GM12878 (cell line): Measurements from ENCODE around the gene GAPDHS. TPM values are rescaled to one million over a fixed set of nuclear protein-coding genes. Genes with fewer than 3 reads are reported as not detected.

Source experiments
- E2F8 ChIP-seq: fragments of 450-650 bp; IDR thresholded peaks from 2 replicates; pipeline ENCODE4 v1.6.1; 2018; ENCODE audit warnings: mild to moderate bottlenecking, low read depth, moderate library complexity; ENCODE audit not compliant: partially characterized antibody
- JUNB ChIP-seq: IDR thresholded peaks from 2 replicates; pipeline ENCODE4 v1.6.1; 2016; ENCODE audit warnings: antibody characterized with exemption, mild to moderate bottlenecking
- MXI1 ChIP-seq: fragments of 150-350 bp; IDR thresholded peaks from 2 replicates; pipeline ENCODE4 v1.6.1; 2011; ENCODE audit warnings: low read depth, mild to moderate bottlenecking, inconsistent platforms, low read length, improper control_type of control experiment
- REST ChIP-seq: IDR thresholded peaks from 2 replicates; pipeline ENCODE4 v1.6.1; 2012; ENCODE audit warnings: mild to moderate bottlenecking, low read depth, low read length
- SIN3A ChIP-seq: IDR thresholded peaks from 2 replicates; pipeline ENCODE4 v1.6.1; 2012; ENCODE audit warnings: low read depth, low read length, improper control_type of control experiment
- ZBTB33 ChIP-seq: fragments of 450-650 bp; IDR thresholded peaks from 2 replicates; pipeline ENCODE4 v1.6.1; 2017; ENCODE audit warnings: mild to moderate bottlenecking
- polyA plus RNA-seq, 11 experiments: library from polyadenylated mRNA; depleted of rRNA in 4 of 11; unstranded in 6 of 11; stranded (reverse) in 5 of 11; fragments of >200 nt; fragmentation: Nextera tagmentation in 4 of 11; fragmentation: Illumina TruSeq in 1 of 11; extraction: Ambion mirVana in 4 of 11; extraction: Trizol in 1 of 11; gene quantifications; 1 replicate in 1 of 11; 2 replicates in 10 of 11; pipeline versions ENCODE4 v1.2.1 to v1.2.3, GENCODE V29; 2011 to 2016; ENCODE audit warnings: inconsistent platforms in 2 of 11, missing spikeins in 2 of 11, low read depth in 1 of 11
- total RNA-seq, 4 experiments: library from RNA; depleted of rRNA in 3 of 4; stranded (reverse); fragments of >200 nt in 3 of 4; fragmentation: Illumina TruSeq in 1 of 4; extraction: Trizol in 1 of 4; gene quantifications; 2 replicates each; pipeline versions ENCODE4 v1.2.1 to v1.2.3, GENCODE V29; 2013 to 2021

Gene GAPDHS
- total and polyA plus RNA-seq, 10 of the 15 experiments (the other 5 are each of a cell fraction or from before 2014, with no cell fraction given) = 0.08 TPM; not detected in 9

GRCh38 chr19:35559281-35559659 is 26.0 kb downstream of the GAPDHS start (continued):
- peak; percentile 89 for TF ChIP-seq REST
- TF ChIP-seq JUNB = no peak
- TF ChIP-seq E2F8 = no peak
- TF ChIP-seq MXI1 = peak; percentile 72
- no peak for TF ChIP-seq SIN3A
- TF ChIP-seq ZBTB33 = no peak
